T-helper 2 cell (primary cell): ENCODE measurements around the gene SECISBP2L.

Experiments
- DNase-seq, 5 experiments: peaks; one replicate each; pipeline versions ENCODE4 v3.0.0 to v3.0.0-alpha.2; 2012 to 2022

The SECISBP2L gene

DNA sequence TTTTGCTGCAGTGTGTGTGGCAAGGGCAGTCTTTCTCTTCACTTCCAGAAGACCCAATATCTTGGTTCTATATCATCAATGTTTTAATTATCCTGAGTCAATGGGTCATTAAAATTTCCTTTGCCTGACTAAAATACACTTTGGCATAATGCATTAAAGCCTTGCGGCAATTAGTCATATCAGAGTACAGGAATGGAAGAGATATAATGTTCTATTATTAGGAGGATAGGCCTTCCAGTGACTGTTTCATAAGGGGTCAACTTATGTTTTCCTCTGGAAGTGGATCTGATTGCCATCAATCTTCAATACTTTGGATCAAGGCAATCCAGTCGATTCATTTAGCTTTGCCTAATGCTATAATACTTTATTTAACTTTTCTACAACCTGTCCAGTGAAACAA lies 9.4 kb upstream of the SECISBP2L start:
- no peak for DNase-seq

DNA sequence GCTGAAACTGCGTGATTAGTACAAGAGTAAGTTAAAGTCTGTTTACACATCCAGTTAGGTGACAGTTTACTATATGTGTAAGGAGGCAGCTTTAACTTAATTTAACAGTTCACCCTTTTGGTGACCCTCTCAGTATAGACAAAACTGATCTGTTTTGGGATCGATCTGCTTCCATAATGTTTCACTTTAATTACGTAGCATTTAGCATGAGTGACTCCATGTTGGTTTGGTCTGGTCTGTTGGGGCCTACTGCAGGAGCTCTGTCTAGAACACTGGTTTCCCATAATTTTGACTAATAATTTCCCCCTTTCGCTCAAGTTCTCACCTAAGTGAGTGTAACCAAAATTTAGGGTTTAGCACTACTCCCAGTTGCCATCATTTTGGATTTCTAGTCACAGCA lies 6.4 kb upstream of the SECISBP2L start:
- DNase-seq: no peak

DNA sequence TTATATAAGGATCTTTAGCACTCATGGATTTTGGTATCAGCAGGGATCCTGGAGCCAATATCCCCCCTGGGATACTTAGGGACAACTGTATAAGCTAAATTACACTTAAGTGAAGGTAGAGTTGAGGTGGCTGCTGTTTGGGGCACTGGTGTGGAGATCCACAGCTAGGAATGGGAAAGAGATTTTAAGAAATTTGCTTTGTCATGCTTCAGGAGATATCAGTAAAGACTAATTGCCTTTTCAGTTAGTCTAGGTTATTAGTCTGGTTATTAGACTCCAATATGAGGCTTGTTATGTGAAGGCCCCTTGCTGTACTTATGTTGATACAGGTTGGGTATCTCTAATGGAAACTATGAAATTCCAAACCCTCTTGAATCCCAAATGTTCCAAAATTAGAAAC lies 1.2 kb upstream of the SECISBP2L start:
- no peak for DNase-seq

DNA sequence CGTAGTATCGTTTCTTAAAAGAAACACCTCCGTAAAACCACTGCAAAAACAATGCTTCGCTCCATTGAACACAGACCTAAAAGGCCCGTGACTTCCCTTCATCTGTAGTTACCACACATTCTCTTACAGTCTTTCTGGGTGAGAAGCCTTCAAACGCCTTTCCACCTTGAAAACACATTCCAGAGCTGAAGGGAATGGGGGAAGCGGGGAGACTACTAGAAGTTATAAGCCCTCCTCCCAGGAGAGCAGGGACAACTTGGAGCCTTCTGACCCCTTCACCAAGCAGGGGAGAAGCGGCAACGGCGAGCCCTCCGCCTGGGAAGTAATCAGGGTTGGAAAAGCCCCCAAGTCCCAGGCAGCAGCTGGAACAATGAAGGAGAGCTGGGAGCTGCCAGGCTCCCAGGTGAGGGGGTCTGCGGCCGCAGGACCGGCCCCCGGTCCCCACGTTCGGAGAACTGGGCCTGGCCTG lies 461 bp downstream of the SECISBP2L start:
- DNase-seq: peak in 1 of 5 experiments; percentile 32

DNA sequence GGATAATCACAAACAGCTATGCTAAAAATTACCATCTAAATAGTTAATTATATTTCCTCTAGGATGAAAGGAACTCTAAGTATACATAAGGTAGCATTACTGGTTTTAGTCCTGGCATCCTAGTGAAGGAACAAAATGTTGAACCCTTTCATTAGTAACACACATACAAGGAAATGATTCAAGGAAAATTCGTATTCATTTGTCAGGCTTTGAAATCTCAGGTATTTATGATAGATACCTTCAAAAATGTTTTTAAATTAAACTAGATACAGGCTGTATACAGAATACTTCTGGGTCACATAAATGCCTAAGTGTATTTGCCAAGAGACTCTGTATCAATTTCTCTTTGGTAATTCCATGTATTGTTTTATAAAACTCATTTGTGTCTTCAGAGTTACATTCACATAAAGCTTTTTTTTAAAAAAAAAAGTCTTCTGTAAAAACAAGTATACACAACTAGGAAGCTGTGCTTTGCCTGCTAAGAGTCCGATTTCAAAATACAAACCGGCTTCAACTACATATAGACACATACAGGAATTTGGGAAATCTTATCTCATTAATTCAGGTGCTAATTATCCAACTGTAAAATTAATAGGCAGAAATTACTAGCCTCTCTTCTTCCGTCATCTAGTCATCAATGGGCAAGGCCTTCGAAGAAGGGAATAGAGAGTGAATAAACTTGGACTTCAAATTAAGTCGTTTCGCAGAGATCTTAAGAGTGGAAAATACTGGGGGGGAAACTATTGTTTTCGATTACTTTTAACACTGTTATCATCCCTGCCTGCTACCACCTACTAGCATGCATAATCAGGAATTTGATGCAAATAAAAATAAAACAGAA lies 1.3 kb downstream of the SECISBP2L start:
- no peak for DNase-seq

DNA sequence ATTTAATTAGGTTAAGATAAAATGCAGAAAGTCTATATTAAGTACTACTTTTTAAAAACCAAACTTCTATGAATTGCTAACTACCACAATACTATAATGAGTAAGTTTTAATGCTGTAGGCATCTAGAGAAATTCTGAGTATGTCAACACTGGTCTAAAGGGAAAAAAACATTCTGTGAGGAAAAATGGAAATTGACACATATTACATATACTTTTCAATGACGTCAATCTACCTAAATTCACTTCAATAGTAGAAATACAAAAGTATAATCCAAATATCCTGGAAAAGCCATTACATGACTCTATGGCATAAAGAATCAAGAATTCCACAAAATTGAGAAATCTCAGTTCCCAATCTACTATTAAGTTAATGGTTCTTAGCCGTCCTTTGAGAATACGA lies 2.2 kb downstream of the SECISBP2L start:
- no peak for DNase-seq

DNA sequence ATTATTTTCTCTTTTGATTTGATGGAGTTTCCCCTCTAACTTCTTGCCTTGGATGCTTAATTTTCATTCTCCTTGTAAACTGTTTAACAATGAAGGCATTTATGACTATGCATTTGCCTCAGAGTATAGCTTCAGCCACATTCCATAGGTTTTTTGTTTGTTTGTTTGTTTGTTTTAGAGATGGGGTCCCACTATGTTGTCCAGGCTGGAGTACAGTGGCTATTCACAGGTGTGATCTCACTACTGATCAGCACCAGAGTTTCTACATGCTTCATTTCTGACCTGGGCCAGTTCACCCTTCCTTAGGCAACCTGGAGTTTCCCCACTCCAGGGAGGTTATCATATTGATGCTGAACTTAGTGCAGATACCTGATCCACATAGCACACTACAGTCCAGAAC lies 4.1 kb downstream of the SECISBP2L start:
- DNase-seq: no peak

DNA sequence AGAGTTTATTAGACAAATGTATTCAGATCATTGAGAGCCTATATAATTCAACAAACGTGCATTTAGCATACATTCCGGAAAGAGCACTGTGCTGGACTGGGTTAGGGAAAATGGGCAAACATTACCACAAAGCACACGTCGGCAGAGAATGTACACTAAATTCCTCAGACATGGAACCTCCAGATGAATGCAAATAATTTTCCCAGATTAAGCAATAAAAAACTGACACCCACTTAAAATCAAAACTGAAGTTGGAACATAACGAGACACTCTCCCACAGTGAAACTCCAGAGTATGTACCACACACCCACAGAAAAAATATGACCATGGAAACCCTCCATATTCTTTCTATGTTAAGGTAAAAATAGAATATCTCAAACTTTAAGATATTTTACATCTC lies 4.8 kb downstream of the SECISBP2L start:
- no peak for DNase-seq

DNA sequence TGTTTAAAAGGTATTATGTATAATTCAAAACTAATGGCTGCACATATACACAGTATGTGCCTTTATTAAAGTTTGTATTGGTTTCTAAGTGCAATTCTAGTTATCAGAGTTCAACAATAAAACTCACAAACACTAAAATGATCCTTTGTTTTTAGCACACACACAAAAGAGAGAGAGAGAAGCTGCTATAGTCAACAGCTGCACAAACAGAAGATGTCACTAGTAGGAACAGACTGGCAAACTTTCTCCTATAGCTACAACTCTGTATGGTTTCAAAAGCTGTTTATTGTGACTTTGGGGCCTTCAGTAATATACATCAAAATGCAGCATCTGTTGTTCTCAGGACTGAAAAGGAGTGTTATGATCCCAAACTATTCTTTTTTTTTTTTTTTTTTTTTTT lies 6.1 kb downstream of the SECISBP2L start:
- no peak for DNase-seq

DNA sequence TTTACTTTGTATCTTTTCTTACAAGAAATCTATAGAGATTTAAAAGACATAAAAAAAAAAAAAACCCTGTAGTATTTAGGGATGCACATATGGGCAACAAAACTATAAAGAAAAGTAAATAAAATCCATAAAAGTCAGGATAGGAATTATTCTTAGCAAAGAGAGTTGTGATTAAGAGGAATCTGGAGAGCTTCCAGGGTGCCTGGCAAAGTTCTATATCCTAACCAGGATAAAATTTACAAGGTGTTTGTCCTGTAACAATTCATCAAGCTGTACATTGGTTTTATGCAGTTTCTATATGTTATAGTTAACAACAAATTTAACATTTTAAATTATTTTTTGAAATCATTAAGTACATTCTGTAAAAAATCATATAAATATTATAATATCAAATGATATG lies 7.9 kb downstream of the SECISBP2L start:
- DNase-seq: no peak

DNA sequence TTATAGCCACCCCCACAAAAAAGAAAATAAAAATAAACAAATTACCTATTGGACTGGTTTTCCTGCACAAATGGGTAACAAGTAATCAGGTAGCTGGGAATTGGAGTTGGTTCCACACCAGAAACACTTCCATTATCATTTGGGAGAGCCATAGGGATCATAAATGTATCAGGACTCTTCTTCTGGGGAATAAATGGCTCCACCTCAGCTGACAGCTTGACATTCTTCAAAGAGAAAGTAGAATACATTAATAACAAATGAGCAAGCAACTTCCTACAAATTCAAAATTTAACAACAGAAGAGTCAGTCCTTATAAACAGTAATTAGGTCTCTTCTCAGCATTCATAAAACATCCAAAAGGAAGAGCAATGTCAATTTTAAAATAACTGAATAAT lies 8.7 kb downstream of the SECISBP2L start:
- DNase-seq: no peak

DNA sequence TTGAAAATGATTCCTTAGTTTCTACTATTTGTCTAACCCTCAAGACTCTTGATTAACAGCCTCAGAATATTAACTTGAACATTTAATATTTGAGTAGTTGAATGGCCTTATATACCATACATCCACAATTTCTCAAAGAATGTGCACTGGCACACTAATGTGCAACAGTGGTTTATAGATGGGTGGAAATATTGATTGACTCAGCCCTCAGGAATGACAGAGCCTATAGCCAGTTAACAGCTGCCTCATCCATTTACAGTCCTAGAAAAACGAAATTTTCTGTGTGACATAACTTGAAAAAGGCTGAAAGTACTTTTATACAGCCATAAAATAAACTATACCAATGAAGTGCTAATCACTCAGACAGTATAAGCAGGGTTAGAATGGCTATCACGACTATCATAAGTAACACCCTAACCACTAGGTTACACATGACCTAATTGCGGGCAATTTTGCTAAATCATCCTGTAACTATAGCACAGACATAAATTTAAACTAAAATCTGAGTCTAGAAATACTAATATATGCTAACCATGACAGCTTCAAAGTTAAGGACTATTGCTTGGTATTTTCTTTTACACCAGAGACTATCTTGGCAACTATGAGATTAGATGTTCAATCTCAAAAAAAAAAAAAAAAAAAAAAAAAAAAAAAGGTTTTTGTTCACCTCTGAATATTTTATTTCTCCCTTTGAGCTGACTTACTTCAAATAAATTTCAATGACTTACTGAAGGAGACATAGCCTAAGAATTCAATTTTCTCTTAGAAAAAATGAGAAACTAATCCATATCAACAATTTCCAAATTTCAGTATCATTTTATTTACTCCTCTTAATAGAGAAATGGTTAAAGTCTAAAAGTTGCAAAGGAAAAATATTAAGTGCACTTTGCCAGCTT lies 9.3 kb downstream of the SECISBP2L start:
- DNase-seq: peak in 2 of 5 experiments; percentile 10 to 15

DNA sequence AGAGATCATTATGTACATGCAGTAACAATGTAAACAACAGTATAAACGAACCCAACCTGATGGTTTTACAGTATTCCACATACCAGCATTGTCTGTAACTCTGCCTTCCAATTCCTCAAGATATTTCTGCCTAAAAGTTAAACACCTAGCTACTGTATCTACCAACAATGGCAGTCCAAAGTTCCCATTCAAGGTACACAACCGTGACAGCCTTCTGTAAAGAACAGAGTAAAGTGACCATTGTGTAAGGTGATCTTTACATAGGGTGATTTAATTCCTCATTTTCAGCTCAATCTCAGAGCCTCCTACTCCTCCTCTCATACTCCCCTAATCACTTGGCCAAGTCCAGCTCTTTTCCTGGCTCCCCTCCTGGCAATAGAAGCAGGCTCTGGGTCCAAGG lies 10.4 kb downstream of the SECISBP2L start:
- DNase-seq: no peak

DNA sequence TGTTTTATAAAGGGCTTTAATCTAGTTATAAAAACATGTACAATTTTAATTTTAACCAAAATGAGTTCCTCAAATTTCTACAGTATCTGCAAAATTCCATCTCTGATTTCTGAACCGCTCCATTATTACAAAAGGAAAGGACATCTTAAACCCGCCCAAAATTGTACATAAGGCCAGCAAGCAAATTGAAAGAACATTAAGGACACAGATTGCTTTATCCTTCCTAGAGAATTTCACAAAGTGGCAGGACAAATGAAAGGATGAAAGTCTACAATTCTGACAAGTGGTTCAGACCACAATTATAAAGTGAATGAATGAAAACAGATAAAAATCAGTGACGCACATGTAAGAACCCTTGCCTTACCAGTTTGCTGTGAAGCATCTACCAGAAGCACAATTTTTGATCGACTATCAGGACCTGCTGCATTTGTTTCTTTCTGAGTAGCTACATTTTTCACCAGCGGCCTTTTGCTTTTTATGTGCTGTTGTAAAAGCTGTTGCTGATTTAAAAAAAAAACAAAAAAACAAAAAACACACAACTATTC lies 13.6 kb downstream of the SECISBP2L start:
- peak in 1 of 5 experiments; percentile 79 for DNase-seq

DNA sequence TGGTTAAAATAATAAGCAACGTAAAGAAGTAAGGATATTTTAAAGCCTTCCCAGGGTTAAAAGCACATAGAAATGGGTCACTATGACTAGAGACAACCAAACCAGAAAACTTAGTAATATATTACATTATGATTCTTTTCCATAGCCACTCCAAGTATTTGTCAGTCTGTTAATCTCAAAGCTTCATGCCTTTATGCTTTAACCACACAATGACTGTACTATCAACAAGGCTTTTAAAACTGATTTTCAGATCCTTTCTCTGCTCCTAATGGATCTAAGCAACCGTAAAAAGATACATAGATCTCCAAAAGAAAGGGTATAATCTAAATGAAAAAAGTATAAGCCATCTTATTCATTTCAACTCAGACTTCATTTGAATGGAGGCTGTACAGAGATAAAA lies 14.4 kb downstream of the SECISBP2L start:
- DNase-seq: peak in 1 of 5 experiments; percentile 22

DNA sequence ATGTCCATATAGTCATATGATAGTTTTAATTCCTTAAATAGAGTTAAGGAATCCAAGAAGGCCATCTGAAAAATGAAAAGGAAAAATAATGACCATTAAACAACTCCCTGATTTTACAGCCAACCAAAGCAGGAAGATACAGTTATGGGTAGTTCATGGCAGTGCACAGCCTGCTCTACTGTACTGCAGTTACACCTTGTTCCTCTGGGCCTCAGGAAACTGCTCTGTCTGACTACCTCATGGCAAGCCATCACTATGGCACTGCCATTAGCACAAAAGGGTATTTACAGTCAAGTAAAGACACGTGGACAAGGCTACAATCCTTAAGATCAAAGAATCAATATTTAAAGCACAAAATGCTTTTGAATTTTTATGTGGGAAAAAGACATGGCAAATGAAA lies 19.5 kb downstream of the SECISBP2L start:
- DNase-seq: peak in 1 of 5 experiments; percentile 28

DNA sequence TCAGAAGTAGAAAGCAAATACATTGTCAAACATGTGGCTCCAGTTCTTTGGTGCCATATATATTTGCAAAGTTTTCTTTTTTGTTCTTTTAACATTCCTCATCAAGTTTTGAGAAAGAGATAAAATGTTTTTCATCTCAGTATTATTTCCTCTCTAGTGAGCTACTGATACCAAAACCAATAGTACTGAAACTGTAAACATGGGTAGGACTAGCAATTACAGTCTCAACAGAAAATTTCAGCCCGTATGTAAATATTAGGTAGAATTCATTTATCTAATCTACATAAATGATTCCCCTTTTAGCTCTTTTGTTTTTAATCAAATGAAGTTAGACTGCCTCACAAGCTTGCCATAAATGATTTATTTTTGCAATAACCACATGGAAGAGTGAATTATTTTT lies 21.4 kb downstream of the SECISBP2L start:
- DNase-seq: peak in 1 of 5 experiments; percentile 47

DNA sequence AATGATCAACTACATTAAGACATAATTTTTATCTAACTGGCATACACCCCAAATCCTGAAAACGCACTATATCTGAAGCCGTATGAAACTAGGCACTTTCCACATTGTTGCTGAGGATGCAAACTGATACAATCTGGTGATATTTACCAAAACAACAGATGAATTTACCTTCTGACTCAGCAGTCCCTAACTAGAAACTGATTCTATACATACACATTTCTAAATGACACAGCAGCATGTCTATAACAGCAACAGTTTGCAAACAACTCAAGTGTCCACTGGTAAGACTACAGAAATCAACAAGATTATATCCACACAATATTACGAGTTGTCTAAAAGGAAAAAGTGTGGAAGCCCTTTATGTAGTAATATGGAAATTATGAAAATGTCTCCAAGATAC lies 22.9 kb downstream of the SECISBP2L start:
- peak in 1 of 5 experiments; percentile 87 for DNase-seq

DNA sequence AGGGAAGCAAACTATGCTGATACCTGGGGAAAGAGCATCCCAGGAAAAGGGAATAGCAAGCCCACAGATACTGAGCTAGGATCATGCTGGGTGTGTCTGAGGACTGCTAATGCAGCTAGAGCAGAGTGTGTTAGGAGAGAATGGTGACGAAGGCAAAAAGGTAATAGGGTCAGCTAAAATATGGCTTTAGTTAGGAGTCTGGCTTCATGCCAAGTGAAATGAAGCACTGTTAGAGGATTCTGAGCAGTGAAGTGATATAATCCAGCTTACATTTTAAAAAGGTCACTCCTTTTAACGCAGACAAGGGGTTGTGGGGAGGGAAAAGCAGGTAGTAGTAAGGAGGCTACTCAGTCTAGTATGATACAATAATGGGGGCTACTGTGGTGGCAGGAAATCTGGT lies 30.4 kb downstream of the SECISBP2L start:
- DNase-seq: no peak

DNA sequence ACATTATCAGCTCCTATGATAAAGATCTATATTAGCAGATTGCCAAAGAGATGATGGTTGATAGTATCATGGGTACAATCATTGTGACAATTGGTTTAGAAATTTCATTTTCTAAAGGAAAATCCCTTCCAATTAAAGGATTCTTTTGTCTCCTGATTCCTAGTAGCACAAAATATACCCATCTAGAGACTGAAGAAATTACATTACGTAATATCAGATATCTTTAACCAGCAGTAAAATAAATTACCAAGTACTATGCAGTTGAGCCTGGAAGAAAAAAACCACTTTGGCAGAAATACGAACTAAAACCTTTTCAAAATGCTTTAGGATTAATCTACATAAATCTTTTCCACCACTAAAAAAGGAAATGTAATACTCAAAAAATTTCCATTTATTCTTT lies 46.9 kb downstream of the SECISBP2L start:
- DNase-seq: no peak

DNA sequence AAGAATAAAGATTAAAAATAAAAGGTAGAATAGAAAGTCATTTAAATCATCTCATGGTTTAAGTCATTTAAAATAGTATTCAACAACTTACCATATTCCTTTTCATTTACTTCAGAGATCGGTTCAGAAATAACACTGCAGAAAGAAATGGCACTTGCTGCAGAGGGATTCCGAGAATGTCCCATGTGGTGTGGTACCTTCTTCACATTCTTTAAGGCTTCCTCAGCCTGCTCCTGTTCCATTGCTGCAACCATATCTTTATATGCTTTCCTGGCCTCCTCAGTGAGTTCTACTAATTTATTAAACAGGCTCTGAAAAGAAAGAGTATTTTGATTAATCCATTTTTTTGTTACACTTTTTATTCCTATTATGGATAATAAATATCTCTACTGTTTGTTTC lies 50.0 kb downstream of the SECISBP2L start:
- no peak for DNase-seq

DNA sequence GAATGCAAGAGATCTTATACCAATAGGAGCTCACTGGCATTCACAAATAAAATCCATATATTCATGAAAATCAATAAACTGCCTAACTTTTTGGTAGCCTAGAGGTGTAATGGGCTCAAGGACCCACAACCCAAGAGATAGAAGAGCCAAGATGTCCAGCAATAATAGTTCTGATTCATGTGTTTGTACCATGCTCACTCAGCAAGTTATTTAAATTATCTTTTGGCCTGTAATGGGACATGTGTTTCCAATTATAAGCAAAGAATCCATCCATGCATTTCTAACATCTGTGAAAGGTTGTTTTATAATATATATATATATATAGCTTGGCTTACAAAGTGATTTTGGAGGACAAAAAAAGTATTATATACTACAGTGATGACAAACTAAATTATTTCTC lies 52.9 kb downstream of the SECISBP2L start:
- DNase-seq: no peak

DNA sequence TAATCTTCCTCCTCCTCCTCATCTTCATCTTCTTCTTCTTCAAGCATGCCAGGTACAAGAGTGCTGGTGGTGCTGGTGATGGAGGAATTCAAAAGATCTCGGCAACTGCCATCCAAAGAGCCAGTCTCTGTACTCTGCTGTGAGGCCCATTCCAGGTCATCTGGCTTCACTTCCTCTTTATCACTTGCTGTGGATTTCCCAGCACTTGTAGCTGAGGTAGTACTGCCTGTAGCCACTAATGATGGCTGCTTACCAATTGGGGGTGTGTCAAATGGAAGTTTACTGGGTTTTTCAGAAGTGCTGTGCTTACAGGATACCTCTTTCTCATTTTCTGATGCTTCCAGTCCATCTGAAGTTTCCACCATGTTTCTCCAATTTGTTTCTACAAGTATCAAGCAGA lies 53.7 kb downstream of the SECISBP2L start:
- DNase-seq: no peak
